Nephron progenitor cell (in vitro differentiated cells): ENCODE measurements around the gene ALPK3.

Source experiments
- DNase-seq: peaks from one replicate; pipeline ENCODE4 v3.0.0; 2021
- H3K27ac Mint-ChIP-seq: 2 replicates; pipeline ENCODE4 v1.8.0; 2021; ENCODE audit warnings: mild to moderate bottlenecking, moderate library complexity, mixed read lengths
- H3K27me3 Mint-ChIP-seq: 2 replicates; pipeline ENCODE4 v1.8.0; 2021; ENCODE audit warnings: mild to moderate bottlenecking, low read depth, mixed read lengths; ENCODE audit not compliant: poor library complexity
- H3K36me3 Mint-ChIP-seq: 2 replicates; pipeline ENCODE4 v1.8.0; 2021; ENCODE audit warnings: low read depth, mixed read lengths
- H3K4me1 Mint-ChIP-seq: 2 replicates; pipeline ENCODE4 v1.8.0; 2021; ENCODE audit warnings: mixed read lengths
- H3K4me3 Mint-ChIP-seq: 2 replicates; pipeline ENCODE4 v1.8.0; 2021; ENCODE audit warnings: mild to moderate bottlenecking, moderate library complexity, mixed read lengths
- H3K9me3 Mint-ChIP-seq: 2 replicates; pipeline ENCODE4 v1.8.0; 2021; ENCODE audit warnings: mild to moderate bottlenecking, moderate library complexity, mixed read lengths
- CTCF ChIP-seq: fragments of 200-600 bp; sonication (generic); IDR thresholded peaks from 2 replicates; pipeline ENCODE4 v1.5.0; 2021; ENCODE audit warnings: antibody characterized with exemption

The ALPK3 gene

GRCh38 chr15:84778194-84778593, 39.0 kb upstream of the ALPK3 start:
- peaks cover 45% of the 10 kb centered on the region for H3K36me3 Mint-ChIP-seq
- no peak overlapping the region for H3K4me3 Mint-ChIP-seq
- no peak overlapping the region for H3K27ac Mint-ChIP-seq
- H3K9me3 Mint-ChIP-seq, result no peaks in the 10 kb centered on the region
- peaks cover 5% of the 10 kb centered on the region for H3K27me3 Mint-ChIP-seq
- TF ChIP-seq CTCF, result no peak
- DNase-seq, result no peak
- no peaks in the 10 kb centered on the region for H3K4me1 Mint-ChIP-seq

- DNase-seq, result no peak
- H3K36me3 Mint-ChIP-seq, result peaks cover 45% of the 10 kb centered on the region
- no peaks in the 10 kb centered on the region for H3K4me1 Mint-ChIP-seq
- no peak overlapping the region for H3K4me3 Mint-ChIP-seq
- no peak for TF ChIP-seq CTCF
- no peak overlapping the region for H3K27ac Mint-ChIP-seq
- peaks cover 5% of the 10 kb centered on the region for H3K27me3 Mint-ChIP-seq
- no peaks in the 10 kb centered on the region for H3K9me3 Mint-ChIP-seq
These were observed 36.7 kb upstream of the ALPK3 start for GRCh38 chr15:84780492-84780891.

GRCh38 chr15:84781495-84781894, 35.7 kb upstream of the ALPK3 start:
- no peak for TF ChIP-seq CTCF
- no peak overlapping the region for H3K27ac Mint-ChIP-seq
- peaks cover 5% of the 10 kb centered on the region for H3K27me3 Mint-ChIP-seq
- H3K4me3 Mint-ChIP-seq, result no peak overlapping the region
- H3K4me1 Mint-ChIP-seq, result peaks cover 6% of the 10 kb centered on the region
- no peaks in the 10 kb centered on the region for H3K9me3 Mint-ChIP-seq
- H3K36me3 Mint-ChIP-seq, result peaks cover 42% of the 10 kb centered on the region
- no peak for DNase-seq

- Mint-ChIP-seq H3K36me3 (peaks cover 42% of the 10 kb centered on the region), H3K9me3 (no peaks in the 10 kb centered on the region), H3K4me1 (peaks cover 6% of the 10 kb centered on the region), H3K4me3 (no peak overlapping the region), H3K27me3 (peaks cover 5% of the 10 kb centered on the region), H3K27ac (no peak overlapping the region)
- no peak for TF ChIP-seq CTCF
- DNase-seq, result no peak
These were observed 34.8 kb upstream of the ALPK3 start for GRCh38 chr15:84782346-84782745.

GRCh38 chr15:84783493-84784251, 33.5 kb upstream of the ALPK3 start:
- no peak overlapping the region for H3K27ac Mint-ChIP-seq
- H3K4me1 Mint-ChIP-seq, result peaks cover 6% of the 10 kb centered on the region
- peaks cover 43% of the 10 kb centered on the region for H3K36me3 Mint-ChIP-seq
- H3K9me3 Mint-ChIP-seq, result no peaks in the 10 kb centered on the region
- DNase-seq, result no peak
- H3K27me3 Mint-ChIP-seq, result peaks cover 5% of the 10 kb centered on the region
- no peak for TF ChIP-seq CTCF
- H3K4me3 Mint-ChIP-seq, result no peak overlapping the region

GRCh38 chr15:84784262-84784661, 32.9 kb upstream of the ALPK3 start:
- peaks cover 43% of the 10 kb centered on the region for H3K36me3 Mint-ChIP-seq
- no peaks in the 10 kb centered on the region for H3K9me3 Mint-ChIP-seq
- no peak overlapping the region for H3K27ac Mint-ChIP-seq
- peaks cover 5% of the 10 kb centered on the region for H3K27me3 Mint-ChIP-seq
- TF ChIP-seq CTCF, result no peak
- H3K4me3 Mint-ChIP-seq, result no peak overlapping the region
- peaks cover 6% of the 10 kb centered on the region for H3K4me1 Mint-ChIP-seq
- no peak for DNase-seq
